SKM-1 treated with dmso at 0.1 percent for 144 hours (cell line): ENCODE data around the gene DCST2.

Experiments
- DNase-seq: peaks from one replicate; lab custom pipeline; 2025; ENCODE audit not compliant: unreplicated experiment; lab: John Stamatoyannopoulos, UW

Gene DCST2

DNA sequence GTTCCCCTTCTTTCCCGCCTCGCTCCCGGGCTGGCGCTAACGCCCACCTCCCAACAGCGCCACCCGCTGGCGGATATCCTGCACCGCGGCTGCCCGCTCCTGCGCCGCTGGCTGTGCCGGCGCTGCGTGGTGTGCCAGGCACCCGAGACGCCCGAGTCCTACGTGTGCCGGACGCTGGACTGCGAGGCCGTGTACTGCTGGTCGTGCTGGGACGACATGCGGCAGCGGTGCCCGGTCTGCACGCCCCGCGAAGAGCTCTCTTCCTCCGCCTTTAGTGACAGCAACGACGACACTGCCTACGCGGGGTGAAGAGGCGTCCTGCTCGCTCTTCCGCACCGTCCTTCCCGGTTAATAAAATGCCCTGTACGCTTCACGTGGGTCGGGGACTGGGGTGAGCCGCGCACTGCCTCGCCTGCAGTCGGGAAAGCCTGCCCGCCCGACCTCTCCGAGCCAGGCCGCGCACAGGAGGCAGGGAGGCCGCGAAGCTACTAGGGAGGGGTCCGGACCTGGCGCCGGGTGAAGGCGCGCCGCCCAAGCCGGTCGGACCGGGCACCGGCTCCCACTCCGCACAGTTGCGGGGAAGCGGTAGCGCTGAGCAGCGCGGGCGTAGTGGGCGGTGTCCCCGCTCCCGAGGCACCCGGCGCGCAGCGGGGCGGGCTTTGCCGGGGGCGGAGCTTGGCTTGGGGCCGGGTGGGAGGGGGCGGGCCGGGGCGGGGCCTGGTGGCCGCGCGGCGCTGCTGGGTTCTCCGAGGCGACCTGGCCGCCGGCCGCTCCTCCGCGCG, 17.2 kb upstream of the DCST2 start, which contains the start of gene ADAM15:
Gene ADAM15 (plus strand): TSS at position 757 of the 782 bp plus-strand sequence. CDS start 71 bp downstream, outside the sequence.
- peak; percentile 87 for DNase-seq

DNA sequence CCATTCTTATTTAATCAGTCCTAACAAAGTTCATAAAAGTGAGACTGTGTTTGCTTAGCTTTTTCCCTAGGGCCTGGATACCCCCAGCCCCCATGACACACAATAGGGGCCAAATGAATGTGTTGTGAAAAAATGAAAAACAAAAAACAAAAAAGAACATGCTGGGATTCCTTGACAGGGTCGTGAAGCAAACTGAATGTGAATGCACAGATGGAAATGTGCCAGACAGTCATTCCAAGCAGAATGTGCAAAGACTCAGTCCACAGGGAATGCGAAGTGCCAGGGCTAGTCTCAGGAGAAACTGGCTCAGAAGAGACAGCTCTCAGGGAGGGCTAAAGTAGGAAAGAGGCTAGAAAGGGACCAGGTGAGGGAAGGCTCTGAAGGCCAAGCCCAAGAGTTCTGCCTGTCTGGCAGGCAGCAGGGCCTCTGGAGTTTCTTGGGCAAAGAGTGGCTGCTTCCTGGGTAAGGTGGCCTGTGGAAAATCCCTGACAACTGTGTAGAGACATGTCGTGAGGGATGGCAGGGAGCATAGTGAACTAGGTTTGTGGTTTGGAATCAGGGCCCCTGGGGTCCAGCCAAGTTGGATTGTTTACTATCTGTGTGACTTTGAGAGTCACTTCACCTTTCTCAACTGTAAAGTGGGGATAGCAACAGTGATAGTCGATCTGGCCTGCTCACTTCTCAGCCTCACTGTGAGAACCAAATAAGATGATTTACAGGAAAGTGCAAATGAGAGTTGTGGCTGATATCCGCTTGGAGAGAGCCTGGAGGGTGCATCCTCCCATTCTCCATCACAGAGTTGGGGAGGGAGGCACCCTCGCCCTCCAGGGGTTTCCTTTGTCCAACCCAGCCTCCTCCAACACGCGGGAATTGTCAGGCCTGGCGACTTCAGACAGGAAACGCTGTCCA, 16.3 kb upstream of the DCST2 start:
- no peak for DNase-seq

- DNase-seq = no peak
Measured at GRCh38 chr1:155048449-155049334, 15.1 kb upstream of the DCST2 start.

- DNase-seq = peak; percentile 96
Measured at GRCh38 chr1:155044812-155045657, 11.5 kb upstream of the DCST2 start.

GRCh38 chr1:155044365-155044764, 10.8 kb upstream of the DCST2 start:
- DNase-seq = no peak

DNA sequence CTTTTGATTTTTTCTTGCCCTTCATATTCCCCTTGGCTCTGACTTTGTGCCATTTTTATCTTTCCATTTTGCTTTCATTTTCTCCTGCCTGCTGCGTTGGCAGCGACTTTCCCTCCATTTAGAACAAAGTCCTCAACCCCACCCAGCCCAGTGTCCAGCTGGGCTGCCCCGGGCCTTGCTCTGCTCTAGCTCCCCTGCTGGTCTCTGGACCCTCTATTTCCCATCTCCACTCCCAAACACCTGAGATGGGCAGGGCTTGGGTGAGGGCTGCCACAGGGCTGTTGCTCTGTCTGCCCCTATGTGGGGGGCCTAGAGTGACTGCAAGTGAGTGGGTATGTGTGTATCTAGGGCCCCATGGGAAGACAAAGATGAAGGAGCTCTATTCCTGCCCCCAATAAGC, 10.2 kb upstream of the DCST2 start:
- DNase-seq = no peak

- no peak for DNase-seq
Measured at GRCh38 chr1:155043301-155043702, 9.7 kb upstream of the DCST2 start.

GRCh38 chr1:155042789-155043188, 9.2 kb upstream of the DCST2 start:
- DNase-seq = no peak

DNA sequence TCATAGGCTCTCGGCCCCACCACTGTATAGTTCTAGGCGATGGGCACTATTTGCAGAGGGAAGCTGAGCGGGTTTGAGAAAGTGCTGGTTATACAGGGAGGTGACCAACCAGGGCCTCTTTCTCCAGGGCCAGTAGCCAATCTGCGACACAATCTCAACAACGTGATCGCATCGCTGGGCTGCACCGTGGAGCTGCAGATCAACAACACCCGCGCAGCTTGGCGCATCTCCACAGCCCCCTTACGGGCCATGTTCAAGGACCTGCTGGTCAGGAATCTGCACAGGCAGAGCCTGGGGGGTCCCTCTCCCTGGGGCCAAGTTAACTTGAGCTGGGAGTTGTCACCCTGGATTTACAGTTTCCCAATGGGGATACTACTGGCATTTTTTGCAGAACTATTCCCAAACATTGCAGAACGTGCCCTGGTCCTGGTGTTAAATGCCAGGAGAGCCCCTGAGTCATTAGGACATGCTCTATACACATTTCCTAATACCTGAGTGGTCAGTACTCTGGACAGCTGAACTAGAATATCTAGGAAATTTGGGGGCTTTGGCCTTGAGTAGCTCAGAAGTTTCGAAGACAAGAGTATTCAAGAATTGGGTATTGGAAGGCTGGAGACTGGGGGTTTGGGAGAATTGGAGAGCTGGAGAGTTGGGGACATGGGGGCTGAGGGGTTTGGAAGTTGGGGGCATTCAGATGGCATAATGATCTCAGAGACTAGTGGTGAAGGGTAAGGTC, 6.9 kb upstream of the DCST2 start:
- DNase-seq = no peak

- no peak for DNase-seq
Measured at GRCh38 chr1:155039308-155039669, 5.7 kb upstream of the DCST2 start.

DNA sequence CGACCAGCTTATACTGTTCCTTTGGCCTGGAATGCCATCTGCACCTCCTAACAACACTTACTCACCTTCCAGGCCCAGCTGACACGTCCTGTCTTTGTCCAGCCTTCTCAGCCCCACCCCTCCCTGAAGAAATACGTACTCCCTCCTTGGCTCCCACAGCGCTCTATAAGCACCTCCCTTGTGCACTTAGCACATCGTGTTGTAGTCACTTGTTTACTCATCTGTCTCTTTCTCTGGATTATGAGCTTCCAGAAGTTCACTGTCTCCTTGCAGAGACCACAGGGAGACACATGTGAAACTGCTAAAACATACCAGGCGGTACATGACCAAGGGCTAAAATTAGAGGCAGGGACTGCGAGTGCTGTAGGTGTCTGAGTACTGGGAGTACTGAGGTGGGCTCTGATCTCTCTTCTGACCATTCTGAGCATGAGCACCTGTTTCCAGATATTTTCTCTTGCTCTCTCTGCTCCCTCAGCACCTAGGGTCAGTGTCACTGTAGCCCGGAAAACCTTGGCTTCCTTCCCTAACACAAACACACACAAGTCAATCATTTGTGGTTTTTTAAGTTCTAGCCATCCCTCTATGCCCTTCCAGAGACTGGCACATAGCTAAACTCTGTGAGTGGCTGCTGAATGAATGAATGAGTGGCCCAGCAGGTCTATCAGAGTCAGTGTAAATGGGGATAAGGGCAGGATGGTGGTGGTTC, 5.2 kb upstream of the DCST2 start:
- DNase-seq = no peak

DNA sequence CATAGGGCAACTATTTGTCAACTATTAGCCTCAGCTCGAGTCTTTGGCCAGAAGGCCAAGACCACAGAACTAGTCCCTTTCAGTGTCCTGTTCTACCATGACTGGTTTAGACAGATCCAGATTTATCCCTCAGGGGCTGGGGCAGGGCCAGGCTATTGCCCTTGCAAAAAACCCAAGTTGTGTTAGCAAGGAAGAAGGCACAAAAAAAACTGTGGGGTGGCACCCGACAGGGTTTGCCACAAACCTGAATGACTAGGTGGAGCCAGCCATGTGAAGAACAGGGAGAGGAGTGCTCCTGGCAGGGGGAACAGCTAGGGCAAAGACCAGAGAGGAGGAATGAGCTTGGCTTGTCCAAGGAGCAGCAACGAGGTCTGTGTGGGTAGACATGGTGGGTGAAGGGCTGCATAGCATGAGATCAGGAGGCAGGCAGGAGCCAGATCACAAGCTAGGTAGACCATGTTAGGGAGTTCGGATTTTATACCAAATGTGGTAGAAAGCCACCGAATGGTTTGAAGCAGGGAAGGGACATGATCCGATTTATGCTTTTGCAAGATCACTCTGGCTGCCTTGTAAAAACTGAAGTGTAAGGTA, 4.4 kb upstream of the DCST2 start:
- no peak for DNase-seq

DNA sequence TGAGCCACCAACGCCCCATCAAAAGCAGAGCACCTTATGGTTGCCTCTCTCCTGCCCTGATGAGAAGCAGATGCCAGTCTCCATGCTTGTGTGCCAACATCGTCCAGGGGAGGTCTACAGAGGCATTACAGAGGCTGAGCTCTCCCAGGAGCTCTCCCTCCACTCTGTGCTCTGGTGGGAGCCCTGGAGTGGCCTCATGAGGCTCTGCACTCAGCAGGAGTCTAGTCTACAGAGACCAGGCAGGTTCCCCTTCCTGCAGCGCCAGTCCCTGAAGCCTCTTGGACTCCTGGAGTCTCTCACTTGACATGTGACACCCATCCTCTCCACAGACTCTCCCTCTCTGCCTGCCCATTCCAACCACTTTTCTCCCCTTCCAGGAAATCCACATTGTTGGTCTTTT, 3.5 kb upstream of the DCST2 start:
- DNase-seq = no peak

- DNase-seq = no peak
Measured at GRCh38 chr1:155035936-155036335, 2.4 kb upstream of the DCST2 start.

DNA sequence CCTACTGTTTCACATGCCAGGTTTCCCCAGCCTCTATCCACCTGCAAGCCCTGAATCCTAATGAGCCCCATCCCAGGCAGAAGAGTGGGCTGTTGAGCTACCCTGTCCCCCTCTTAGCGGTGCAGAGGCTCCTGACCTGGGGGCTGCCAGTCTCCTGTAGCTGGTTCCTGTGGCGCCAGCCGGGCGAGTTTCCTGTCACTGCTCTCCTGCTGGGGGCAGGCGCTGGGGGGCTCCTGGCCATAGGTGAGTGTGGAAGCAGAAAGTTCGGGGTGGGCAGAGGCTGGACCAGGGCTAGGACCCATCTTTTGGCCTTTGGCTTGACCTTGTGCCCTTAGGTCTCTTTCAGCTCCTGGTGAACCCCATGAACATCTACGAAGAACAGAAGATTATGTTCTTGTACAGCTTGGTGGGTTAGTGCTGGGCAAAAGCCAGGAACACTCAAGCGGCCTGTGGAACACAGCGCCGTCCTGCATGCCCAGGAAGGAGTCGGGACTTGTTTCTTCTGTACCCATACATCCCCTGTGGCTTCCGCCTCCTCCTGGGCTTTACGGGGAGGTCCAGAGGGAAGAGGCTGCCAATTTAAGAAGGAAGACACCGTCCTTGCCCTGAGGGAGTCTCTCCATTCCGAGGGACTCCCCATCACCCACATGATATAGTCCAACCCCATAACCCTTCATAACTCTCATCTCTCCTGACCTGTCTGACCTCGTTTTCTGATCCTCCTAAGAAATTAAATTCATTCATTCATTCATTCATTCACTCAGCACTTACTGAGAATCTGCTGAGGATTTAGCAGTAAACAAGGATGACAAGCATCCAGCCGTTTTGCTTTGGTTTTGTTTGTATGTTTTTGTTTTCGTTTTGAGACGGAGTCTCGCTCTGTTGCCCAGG, 982 bp upstream of the DCST2 start:
- DNase-seq = no peak

GRCh38 chr1:155032886-155033285, 695 bp downstream of the DCST2 start:
- DNase-seq = no peak

DNA sequence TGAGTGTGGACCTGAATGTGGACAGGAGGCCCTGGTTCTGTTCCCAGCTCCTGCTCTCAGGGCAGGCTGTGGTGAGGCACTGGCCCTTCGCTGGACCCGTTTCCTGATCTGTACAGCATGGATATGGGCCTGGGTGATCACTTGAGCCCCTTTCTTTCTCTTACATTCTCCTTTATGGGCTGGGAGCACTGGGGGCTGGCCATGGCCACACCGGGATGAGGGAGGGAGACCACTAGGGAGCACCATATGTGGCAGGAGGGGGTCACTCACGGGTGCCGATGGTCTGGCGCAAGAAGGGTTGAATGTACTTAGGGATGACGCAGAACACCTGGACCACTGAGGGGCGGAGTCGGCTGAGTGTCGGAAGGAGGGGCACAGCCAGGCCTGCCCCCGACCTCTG, 2.7 kb downstream of the DCST2 start:
- DNase-seq = no peak
